Sigmoid colon (tissue), 3 donors: ENCODE measurements around the gene ADAMTSL1.

Source experiments
- CTCF ChIP-seq, 4 experiments: fragments of 450-650 bp in 3 of 4; fragments of 200-600 bp in 1 of 4; IDR thresholded peaks; one replicate each; pipeline ENCODE4 v1.5.1; 2016 to 2019; ENCODE audit warnings: antibody characterized with exemption in 4 of 4, mild to moderate bottlenecking in 3 of 4, moderate library complexity in 2 of 4
- POLR2A ChIP-seq, 2 donors: fragments of 450-650 bp; IDR thresholded peaks; one replicate each; pipeline ENCODE4 v1.6.1; 2016; ENCODE audit warnings: antibody characterized with exemption in 2 of 2, mild to moderate bottlenecking in 2 of 2, moderate library complexity in 2 of 2

- TF ChIP-seq POLR2A (IDR thresholded peaks at IDR 0.05) (no peak), CTCF (IDR thresholded peaks at IDR 0.05) (no peak)
Observed at GRCh38 chr9:18605766-18606180, 131.8 kb downstream of the ADAMTSL1 start.
